HG02870 (cell line): ENCODE measurements around the gene EED.
"Not testable (repeated sequence)": the region's sequence is repeated elsewhere in the genome, so short reads cannot be mapped to it uniquely, and the experiment has no call there.

Experiments used
- ATAC-seq: cut with Tn5 transposase; IDR thresholded peaks from one replicate; pipeline ENCODE4 v1.9.1; 2021; ENCODE audit warnings: mild to moderate bottlenecking, moderate library complexity; ENCODE audit not compliant: unreplicated experiment

EED gene

DNA sequence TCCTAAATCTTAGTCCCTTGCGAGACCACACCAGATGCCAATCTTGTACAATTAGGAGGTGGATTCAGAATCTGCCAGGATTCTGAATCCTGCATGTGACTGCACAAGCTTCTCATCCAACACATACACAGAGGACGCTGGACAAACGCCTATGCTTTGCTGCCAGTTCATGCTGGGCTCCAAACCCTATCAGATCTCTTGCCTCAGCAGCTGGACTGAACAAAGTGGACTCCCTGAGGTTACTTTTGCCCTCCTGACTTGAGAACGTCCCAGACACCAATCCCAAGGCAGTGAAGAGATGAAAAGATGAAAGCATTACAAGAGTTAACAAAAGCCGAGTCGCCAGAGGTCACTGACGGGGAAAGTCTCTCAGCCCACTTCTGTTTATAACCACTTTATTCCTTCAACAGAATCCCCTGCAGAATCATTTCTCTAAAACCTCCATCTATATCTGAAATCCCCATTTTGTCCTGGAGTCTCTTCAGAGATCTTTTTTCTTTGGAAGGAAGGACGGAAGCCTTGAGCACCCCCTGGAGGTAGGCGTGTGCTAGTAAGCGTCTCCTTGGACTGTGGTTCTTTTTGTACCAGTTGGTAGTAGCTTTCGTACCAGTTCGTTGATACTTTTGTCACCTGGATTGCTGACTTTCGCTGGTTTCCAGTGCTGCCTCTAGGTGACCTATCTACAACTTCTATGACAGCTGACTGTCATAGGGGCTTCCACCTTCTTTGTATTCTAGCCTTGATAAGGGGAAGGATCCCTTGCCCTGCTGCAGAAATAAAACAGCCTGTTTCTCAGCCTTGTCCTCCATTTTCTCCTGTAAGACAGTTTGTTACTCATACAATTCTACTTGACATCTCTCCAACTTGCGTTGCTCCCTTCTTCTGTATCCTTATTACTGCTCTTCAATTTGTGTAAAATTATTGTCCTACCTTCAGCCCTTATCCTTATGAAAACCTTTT is 26.1 kb upstream of the EED start:
- ATAC-seq: peak; percentile 37

DNA sequence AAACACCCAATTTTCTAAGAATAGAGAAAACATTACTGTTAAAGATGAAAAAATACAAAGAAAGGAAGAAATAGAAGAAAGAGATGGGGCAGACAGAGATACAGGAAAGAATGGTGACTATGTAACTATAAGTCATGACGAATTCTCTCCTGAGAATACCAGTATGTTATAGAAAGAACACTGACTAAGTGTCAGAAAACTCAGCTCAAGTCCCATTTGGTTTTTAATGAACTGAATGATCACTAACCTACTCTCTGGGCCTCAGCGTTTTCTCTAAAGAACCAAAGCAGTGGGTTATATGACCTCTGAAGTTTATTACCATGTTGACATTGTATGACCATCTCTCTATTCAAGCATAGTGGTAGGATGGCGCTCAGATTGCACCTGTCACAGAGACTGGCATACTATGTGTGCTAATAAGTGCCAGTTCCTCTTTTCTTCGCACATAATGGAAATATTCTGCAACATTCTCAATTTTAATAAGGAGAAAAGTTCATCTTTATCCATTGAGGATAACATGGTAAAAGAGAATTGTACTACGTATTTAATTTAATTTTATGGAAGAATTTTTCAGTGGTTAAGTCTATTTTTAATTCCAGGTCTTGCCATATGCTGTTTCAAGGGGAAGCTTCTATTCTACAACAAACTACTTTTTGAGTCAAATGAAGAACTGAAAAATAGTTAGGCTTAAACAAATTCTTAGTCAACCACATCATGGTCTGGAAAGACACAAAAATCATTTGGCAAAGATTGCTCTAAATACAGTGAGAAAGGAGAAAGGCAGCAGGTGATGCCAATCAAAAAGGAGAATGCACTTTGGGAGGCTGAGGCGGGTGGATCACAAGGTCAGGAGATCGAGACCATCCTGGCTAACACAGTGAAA is 25.0 kb upstream of the EED start:
- ATAC-seq: peak; percentile 54

DNA sequence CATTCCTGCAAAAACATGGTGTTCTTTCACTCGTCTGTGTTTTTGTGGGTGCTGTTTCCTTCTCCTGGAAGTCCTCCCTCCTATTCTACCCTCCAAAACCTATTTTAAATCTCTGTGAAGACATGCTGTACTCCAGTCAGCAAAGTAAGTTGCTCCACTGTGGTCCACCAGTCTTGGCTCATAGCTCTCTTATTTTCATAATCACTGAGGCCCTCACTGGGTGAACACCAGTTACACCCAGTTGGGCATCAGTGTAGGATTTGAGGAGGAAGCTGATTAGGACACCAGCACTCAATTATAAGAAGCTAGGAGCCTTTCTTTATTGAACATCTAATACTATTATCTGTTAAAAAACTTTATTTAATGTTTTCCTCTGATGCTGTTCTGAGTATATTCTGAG is 23.9 kb upstream of the EED start:
- no peak for ATAC-seq

DNA sequence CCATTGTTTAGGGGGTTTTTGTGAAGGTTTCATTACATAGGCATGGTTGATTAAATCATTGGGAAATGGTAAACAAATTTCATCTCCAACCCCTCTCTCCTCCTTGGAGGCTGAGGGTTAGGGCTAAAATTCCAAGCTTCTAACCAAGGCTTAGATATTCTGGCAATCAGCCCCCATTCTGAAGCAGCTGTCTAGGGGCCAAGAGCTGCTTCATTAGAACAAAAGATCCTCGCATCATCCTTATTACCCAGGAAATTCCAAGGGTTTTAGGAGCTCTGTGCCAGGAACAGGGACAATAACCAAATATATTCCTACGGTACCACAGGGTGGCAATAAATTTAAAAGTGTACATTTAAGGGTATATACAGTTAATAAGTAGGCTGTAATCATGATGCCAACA is 22.5 kb upstream of the EED start:
- no peak for ATAC-seq

DNA sequence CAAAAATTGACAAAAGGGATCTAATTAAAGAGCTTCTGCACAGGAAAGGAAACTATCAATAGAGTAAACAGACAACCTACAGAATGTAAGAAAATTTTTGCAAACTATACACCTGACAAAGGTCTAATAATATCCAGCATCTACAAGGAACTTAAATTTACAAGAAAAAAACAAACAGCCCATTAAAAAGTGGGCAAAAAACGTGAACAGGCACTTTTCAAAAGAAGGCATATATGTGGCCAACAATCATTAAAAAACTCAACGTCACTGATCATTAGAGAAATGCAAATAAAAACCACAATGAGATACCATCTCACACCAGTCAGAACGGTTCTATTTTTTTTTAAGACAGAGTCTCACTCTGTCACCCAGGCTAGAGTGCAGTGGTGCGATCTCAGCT is 20.0 kb upstream of the EED start:
- not testable (repeated sequence) for ATAC-seq

DNA sequence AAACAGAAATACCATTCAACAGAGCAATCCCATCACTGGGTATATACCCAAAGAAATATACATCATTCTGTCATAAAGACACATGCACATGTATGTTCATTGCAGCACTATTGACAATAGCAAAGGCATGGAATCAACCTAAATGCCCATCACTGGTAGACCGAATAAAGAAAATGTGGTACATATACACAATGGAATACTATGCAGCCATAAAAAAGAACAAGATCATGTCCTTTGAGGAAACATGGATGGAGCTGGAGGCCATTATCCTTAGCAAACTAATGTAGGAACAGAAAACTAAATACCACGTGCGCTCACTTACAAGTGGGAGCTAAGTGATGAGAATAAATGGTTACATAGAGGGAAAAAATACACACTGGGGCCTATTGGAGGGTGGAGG is 19.2 kb upstream of the EED start:
- ATAC-seq: not testable (repeated sequence)

DNA sequence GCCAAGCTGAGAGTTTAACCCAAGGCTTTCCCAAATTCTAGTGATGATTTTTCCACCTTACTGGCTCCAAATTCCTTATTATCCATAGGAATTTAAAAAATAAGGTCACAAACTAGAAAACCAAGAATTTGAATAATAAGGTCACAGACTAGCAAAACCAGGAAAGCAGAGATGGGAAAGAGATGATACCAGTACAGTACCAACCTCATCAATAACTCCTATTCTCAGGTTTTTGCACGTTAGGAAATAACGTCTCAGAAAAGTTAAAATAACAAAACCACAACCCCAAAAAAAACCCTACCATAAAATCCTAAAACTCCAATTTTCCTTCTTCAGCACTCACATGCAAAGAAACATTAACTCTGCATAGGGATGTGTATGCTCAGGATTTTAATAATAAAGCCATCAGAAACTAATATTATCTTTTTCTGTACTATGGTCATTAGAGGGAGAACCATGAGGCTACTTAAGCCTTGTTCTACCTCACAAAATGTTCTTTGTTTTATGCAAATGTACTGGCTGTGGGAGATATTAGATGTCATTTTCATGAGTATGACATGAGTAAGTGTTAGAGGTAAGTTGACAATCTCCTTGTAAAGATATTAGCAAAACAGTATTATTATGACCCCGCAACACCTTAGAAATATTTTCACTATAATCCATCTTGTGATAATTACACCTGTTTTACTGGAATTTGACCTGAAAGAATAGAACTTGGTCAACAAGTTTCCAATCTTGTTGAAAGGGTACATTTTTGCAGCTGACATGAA is 16.1 kb upstream of the EED start:
- peak; percentile 61 for ATAC-seq

DNA sequence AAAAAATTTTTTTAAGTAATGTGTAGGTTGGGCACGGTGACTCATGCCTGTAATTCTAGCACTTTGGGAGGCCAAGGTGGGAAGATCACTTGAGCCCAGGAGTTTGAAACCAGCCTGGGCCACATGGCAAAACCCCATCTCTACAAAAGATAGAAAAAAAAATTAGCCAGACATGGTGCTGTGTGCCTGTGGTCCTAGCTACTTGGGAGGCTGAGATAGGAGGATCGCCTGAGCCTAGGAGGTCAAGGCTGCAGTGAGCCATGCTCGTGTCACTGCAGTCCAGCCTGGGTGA is 15.6 kb upstream of the EED start:
- ATAC-seq: peak; percentile 24

DNA sequence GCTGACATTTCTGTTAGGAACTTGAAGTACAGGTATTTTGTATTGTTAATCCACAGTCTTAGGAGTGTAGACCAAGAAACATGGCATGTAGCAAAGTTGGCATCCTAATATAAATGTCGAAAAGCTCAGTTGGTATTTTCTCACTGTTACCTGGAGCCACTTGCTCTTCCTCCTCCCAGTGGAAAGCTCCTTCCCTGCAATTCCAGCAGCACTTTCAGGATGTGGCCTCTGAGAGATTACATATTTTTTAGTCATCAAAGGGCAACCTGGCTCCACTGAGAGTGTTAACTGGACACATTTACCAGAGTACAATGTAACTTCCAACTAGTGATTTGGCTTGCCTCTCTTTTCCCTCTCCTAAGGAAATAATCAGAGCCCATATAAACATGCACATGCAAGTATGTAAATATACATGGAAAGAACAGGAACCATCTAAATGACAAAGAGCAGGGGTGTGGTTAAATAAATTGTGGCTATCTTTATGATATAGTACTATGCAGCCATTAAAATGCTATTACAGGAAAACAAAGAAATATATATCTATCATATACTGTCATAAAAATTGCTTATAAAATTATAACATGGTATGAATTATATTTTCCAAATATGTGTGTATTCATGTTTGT is 14.3 kb upstream of the EED start:
- no peak for ATAC-seq

DNA sequence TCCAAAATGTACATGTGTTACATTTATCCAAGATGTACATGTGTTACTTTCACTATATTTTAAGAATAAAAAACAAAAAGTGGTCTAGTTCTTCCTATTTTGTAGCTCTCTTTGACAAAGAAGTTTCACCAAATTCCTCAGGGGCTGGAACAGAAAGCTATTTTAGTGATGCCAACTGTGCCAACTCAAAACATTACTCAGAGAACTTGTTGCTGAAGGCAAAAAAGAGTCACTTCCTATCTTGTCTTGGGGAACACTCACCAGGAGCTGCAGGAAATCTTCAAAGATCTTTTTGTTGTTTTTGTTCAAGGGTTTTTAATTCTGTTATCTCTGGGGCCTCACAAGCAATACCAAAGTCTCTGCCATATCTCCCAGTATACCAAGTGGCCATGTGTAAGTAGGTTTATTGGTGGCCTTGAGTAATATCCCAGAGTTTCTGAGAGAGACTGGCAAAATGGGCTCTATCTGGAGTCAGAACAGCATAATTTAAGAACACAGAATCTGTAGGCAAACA is 13.6 kb upstream of the EED start:
- no peak for ATAC-seq

DNA sequence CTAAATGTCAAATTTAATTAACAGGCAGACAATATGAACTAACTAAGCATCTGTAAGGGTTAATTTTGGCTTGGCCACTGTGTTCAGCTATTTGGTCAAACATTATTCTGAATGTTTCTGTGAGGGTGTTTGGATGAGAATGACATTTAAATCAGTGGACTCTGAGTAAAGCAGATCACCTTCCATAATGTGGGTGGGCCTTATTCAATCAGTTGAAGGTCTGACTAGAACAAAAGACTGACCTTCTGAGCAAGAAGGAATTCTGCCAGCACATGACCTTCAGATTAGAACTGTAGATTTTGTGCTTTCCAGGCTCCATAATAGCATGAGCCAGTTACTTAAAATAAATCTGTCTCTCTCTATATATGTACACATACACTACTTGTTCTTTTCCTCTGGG is 12.0 kb upstream of the EED start:
- ATAC-seq: no peak

DNA sequence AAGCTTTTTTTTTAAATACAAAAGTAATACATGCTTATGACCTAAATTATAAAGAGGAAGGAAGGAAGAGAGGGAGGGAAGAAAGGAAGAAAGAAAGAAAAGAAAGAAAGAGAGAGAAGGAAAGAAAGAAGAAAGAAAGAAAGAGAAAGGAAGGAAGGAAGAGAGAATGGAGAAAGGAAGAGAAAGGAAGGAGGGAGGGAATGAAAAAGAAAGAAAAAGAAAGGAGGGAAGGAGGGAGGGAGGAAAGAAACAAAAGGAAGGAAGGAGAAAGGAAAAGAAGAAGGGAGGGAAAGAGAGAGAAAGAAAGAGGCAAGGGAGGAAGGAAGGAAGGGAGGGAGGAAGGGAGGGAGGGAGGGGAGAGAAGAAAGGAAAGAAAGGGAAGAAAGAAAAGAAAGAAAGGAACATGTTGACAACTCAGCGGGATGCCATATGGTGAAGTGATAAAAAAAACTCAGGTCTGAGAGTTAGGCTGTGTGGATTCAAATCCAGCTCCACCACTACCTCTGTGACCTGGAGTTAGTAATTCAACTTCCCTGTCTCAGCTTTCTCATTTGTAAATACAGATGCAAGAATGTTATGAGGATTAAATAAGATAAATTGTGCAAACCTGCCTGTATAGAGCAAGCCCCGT is 9.6 kb upstream of the EED start:
- ATAC-seq: no peak

DNA sequence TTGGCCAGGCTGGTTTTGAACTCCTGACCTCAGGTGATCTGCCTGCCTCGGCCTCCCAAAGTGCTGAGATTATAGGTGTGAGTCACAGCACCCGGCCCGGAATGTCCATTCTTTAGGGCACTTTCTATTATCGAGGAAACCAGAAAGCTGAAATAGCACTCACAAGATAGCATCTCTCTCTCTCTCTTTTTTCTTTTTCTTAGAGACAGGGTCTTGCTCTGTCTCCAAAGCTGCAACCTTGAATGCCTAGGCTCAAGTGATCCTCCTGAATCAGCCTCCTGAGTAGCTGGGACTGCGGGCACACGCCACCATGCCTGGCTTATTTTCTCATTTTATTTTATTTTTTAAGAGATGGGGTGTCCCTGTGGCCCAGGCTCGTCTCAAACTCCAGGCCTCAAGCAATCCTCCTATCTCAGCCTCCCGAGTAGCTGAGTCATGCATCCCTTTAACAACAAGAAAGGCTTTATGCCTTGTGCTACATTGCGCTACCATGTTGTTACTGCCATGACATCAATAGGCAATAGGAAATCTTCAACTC is 7.2 kb upstream of the EED start:
- no peak for ATAC-seq

DNA sequence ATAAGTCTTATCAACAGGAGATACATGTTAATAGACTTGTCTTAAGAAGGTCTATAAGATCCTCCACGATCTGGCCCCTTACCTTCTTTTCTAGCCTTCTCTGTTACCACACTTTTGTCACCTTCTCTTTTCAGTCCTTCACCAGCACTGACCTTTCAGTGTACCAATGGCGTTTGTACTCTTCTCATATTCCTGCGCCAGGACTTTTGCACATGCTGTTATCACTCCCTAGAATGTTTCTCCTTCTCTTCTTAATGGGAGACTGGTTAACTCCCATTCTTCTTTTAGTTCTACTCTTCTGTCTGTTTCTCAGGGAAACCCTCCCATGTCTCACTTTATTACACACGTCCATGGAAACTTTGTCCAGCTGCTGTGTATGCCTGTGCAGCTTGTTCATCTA is 4.4 kb upstream of the EED start:
- ATAC-seq: no peak

DNA sequence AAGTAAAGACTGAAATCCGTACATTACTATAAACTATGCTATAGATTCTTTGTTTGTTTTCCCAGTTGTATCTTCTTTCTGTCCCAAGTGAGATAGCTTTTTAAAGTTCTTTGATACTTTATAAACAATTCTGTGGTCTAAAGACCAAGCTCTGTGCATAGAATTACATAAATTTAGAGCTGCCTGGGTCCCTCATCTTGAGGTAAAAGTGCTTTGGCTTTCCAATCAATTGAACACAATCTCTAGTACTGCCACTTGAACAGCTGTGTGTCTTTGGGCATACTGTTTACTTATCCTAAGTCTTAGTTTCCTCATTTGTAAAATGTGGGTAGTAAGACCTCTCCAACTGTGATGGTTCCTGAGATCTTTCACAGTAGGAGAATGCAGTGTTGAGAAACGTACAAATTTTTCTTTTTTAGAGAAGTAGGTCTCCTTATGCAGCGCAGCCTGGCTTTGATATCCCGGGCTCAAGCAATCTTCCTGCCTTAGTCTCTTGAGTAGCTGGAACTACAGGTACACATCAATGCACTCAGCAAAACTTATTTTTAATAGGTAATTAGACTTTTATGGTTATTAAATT is 2.5 kb upstream of the EED start:
- ATAC-seq: no peak

DNA sequence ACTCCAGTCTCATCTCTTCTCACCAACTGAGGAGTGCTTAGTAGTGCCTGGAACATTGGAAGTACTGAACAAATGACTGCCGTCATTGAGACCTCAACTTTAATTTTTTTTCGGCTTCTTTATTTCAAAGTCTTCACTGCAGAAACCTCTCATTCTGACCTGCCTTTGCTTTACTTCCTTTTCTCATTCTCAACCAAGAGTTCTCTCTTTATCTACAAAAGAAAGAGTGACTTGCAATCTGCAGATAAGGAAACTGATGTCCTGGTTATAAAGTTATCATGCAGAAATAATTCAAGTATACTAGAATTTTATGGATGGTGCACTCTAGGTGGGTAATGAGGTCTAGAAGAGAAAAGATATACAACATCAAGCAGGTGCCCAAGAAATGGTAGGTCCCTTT is 1.2 kb upstream of the EED start:
- no peak for ATAC-seq

DNA sequence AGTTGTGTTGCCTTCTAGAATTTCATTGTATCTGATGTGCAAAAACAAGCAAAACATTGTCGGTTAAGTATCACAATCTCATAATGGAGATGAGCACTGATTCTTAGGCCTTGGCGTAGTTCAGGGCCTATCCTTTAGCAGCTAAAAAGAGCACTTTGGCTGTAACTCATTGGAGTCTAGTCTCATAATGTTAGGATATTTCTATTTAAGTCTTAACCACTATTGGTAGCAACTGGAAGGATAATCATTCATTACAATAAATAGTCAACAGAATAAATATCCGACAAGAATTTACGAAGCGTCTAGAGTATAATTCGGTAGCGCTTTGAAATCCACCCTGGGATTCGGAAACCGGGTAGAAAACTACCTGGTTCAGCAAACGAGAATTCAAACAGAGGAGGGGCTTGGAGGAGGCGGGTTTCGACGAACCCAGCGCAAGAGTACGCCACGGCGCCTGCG is 461 bp upstream of the EED start:
- ATAC-seq: peak; percentile 68

DNA sequence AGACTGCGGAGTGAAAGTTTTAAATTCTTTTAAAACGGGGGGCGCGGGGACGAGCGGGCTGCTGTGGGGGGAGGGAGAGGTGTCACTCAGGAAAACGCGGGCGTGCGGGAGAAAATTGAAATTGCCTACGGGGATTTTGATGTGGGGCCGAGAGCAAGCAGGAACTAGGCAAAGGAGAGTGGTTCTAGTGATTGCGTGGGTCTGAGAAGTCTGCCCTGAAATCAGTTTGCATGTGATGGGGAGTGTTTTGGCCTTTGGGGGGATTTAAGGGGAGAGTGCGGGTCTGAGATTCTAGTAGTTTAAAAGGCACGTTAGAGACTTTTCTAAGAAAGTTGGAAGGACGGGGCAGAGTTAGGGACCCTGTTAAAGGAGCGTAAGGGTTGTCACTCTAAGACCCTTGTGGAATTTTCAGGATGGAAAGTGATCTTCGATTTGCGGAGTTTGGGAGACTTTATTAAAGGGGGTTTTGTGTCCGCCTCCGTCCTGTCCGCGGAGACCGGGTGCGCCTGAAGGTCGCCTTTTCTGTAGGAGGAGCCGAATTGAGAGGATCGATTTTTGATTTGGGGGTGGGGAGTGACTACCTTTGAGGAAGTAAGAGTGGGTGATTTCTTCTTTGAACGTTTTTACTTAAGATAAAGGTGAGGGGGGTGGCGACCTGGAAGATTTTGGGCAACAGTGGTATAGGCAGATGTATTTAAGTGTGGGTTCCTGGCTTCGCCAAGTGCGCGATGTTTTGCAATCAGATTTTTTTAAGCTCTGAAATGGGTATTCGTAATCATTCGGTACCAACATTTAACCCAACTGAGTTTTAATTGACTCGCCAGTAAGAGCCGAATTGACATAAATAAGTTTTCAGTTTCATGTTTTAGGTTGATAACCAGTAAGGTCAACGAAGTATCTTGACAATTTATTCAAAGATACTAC is 1.1 kb downstream of the EED start:
- ATAC-seq: no peak
